ENCODE measurements around the gene ENO4.

Gene ENO4

DNA sequence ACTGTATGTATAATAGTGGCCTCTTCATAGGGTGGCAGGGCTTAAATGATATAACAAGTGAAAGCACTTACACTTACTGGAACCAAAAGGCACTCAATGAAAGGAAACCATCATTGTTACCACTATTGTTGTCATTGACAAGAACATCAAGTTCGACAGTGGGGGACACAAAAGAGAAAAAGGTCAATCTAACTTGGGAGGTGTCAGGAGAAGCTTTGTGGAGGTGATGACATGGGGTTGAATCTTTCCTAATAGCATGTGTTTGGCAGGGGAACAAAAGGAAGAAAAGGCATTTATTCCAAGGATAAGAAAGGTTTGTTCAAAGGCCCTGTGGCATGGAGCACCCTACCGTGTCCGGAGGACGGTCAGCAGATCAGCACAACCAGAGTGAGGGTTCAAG is 18.2 kb upstream of the ENO4 start:
- no peak for DNase-seq (ENCODE audit: low spot score)

DNA sequence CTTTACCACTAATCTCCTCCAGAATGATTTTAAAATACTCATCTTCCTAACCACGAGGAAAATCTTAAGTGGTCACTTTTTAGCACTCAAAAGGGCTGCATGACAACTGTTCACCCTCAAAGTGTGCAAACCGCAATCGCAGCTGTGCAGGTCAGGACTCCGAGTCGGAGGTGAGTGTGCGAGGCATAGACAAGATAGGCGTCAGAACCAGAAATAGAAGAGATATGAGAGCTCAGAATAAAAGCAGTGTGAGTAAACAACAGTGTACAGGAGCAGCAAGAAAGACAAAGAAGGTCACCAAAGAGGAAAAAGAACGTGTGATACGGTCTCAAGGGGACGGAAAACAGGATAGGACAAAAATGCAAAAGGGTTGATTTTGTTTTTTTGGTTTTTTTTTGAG is 17.5 kb upstream of the ENO4 start:
- DNase-seq (ENCODE audit: low spot score), result no peak

DNA sequence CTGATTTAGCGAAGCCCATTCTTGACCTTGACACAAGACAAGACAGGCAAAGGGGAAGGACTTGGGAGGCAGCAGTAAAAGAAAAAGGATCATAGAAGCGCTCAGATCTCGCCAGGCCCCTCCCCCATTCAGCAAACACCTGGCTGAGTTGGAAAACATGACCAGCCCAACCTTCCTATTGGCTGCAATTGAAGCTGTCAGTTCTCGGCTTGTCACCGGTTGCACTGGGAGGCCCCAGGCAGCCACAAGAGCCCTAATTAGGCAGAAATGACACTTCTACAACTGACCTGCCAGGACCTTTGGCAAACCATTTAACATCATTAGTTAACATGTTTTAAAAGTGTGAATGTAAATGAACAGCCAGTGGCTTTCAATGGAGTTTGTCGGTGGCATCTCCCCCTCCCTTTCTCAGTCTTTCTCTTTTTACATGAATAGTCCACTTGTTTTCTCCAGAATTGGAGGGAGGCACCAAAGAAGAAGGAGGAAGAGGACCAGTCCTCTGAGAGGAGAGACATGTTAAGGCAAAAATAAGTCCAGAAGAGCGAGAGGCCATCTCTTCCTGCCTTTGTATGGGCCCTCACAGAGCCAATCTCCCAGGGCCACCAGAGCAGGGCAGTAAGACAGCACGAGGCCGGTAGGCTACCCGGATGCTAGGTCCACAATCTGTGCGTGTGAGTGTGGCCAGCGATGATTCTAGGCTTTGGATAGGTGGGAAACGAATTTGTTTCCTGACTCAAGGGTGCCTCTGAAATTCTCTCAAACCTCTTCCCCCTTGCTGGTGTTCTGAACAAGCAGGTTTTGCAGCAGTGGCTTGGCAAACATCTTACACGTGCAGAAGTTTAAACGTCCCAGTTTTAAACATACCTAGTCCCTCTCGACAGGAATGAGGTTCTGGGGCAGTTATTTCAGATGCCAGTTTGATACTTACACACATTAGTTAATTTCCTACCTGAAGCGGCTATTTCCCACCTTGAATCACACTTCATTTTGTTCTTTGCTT is 15.0 kb upstream of the ENO4 start:
- no peak for DNase-seq (ENCODE audit: low spot score)

DNA sequence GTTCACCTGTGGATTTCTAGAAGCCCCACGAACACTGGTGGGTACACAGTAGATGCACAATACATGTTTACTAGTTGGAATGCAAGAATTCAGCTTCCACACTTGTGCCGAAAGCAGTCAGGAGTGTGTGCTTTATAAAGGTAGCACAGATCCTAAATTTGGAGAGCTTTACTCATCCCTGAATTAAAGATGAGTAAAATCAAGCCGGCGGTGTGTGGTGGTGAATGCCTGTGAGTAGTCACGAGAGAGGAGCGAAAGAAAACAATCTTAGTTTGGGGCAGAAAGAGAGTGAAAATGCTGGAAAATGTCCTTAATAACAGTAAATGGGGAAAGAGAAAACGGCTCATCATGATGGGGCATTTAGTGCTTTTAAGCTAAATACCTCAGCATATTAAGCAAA is 13.6 kb upstream of the ENO4 start:
- DNase-seq (ENCODE audit: low spot score), result no peak

DNA sequence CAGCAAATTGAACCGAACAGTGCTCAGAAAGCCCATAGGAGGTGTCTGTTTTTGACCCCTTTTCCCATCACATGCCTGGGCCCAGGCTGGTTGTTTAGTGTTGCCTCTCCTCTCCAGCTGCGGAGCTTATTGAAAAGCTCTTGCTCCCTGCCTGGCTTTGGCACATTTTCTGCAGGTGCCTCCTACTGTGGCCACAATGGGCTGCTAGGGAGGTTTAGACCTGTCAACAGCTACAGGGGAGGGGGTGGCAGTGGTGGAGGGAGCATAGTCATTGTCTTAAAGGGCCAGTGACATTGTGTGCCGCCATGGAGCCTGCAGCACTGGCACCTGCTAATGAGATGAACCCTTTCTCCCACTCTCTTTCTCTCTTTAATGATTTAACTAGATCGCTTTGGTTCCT is 13.2 kb upstream of the ENO4 start:
- DNase-seq (ENCODE audit: low spot score), result no peak

DNA sequence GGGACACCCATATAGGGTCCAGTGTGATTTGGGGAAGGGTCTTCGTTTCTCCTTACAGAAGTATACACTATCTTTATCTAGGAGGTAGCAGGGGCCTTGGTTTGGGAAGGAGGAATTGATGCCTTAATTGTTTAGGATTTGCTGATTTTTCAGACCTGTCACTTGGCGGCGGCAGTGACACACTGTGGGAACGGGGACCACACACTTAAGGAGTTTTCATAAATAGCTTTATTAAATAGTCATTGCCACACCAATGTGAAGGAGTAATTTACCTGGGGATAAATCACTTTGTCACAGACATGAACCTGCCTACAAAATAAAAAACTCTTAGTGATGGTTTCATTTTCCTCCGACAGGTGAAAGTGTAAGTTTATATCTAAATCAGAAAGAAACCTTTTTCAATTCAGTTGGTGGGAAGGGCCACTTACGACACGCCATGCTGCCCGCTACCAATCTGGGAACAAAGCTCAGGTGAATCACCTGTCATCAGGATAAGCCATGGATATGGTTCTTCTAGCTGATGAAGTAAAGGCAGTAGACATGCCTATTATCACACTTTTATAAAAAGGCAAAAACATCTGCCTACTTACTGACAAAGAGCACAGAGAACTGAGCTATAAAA is 12.3 kb upstream of the ENO4 start:
- DNase-seq (ENCODE audit: low spot score), result no peak

DNA sequence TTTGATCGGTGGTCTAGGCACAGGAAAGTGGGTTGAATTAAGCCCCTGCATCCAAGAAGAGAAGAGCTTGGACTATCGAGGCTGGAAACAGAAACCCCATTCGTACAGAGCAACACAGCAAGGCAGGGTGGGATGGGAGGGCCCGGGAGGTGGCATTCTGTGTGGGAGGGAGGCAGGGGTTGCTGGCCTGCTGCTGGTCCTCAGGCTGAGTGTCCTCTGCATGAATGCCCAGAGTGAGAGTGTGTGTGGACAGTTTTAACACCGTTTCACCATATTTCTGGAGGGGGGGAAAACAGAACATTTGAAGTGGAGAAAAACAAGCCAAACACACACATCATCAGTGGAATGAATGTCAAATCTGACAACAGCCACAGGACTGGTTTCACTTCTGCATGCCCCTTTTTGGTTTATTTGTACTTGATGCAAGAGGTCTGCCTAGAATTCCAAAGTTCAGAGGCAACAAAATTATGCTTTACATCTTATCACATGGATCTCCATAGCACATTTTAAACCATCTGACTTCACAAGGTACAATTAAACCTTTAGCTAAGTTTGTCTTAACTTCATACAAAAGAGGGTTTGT is 11.1 kb upstream of the ENO4 start:
- no peak for DNase-seq (ENCODE audit: low spot score)

DNA sequence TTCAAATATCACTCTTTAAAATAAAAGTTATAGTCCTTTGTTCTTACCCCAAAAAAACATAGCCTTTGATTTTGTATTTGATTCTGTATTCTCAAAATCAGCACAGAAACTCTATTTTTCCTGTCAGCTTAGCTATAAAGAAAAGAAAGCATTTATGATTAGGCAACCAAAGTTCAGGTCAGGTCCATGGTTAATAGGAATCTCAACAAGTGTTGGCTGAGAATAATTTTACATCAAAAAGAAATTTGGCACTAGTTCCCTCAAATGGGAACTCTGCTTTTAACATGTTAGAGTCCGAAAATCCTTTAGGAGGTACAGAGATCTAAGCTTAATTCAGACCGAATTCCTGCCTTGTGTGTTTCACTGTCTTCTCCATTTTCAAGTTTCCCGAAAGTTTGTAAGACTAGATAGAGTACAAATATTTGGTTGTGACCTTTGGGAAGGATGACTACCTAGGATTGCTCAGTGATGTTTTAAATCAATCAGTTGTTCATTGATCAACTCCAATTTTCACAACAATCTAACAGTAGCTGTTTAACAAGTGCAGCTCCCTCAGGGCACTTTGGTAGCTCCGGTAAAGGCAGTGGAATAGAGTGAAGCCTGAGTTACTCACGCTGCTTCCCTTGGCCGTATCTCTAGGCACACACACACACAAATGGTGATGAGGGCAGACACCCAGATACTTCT is 8.8 kb upstream of the ENO4 start:
- DNase-seq (ENCODE audit: low spot score), result no peak

DNA sequence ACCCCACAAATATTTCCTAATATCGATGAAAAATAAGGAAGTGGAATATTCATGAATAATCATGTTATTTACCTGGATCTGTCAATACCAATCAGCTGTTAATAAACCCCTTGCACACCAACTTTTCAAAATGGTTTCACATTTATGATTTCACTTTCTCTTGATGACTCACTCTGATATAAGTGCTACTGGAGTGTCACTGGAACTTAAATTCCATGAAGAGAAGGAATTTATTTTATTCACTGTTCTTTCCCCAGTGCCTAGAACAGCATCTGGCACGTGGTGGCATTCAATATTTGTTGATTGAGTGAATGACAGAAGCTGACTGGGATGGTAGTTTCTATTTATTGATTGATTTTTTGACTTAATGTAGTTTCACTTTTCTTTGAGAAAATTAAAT is 3.5 kb upstream of the ENO4 start:
- no peak for DNase-seq (ENCODE audit: low spot score)

DNA sequence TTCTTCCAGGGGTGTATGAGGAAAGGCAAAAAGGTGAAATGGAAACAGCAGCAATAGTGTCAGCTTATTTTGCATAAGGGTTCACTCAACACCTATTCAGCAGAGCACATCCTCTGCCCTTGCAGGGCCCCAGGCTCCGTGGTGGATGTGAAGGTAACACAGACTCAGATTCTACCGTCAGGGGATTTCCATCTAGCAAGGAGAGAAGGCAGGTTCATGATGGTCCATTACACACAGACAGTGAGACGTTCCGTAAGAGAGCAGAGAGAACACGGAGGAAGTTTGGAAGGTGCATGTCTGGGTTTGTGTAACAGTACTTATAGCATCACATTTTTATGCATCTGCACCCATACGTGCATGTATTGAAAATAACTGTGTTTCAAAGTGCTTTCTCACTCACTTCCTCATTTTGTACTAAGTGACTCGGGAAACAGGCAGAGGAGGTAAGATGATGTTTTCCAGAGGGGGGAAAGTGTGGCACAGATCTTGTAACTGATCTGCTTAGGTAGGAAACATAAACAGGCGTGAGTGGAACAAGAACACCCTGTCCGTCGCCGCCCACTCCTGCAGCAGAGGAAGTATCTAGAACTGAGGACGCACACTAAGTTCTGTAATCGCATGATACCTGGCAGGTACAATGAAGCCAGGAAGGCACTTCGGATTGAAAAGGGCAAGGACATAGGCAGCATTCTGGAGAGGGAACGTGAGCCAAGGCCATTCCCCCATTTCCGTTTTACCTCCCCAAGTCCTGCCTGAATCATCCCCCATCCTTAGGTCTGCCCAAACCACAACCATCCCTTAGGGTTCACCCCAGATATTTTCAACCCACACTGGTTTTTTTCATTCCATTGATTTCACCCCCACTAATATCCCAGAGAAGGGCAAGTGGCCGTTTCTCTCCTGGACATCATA is 1.0 kb upstream of the ENO4 start:
- peak; percentile 36 for DNase-seq (ENCODE audit: low spot score)

DNA sequence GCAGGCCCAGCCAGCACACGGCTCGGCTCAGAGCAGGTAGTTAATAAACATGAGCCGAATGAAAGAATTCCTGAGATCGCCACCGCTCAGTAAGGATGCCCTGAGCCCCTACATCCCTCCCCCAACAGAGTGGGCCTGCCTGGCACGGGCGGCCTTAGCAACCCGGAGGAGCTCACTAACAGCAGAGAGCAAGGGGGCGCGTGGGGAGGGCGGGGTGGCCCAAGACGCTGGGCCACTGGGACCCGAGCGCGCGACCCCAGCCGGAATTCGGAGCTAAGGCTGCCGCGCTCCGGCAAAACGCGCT is 403 bp upstream of the ENO4 start:
- DNase-seq (ENCODE audit: low spot score), result no peak

DNA sequence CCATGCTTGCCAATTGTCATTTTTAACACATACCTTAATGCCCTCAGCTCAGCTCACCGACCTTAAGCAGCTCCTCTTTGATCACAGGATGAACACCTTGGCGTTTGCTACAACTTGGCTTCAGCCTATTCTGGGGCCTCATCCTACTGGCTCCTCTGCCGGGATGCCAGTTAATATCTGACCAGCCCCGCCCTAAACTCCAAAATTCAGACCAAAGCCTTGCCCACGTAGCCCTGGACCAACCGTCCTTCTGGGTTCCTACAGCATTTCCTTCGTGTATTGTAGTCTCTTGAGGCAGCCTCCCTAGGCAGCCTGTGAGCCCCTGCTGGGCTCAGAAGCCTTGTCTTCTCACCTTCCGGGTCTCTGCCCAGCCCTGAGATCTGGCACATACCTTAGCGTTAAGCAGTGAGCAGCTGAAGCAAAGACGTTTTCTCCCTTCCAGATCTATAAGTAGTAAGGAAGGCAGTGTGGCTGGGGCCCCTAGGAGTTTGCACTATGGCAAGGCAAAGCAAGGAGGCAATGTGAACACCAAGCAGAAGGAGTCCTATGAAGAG is 836 bp downstream of the ENO4 start:
- DNase-seq (ENCODE audit: low spot score), result no peak

DNA sequence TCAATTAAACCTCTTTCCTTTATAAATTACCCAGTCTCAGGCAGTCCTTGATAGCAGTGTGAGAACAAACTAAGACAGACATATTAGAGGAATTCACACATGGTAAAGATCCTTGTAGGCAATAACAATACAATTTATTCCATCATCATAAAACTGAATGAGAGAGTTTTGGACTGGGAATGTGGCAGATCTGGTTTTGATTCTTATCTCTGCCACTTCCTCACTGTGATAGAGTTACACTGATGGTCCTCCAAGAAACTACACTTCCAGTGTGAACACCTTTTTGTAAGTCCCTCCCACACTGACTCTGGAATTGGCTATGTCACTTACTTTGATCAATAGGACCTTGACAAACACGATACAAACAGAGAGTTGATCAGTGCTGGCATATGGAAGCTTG is 2.9 kb downstream of the ENO4 start:
- no peak for DNase-seq (ENCODE audit: low spot score)

DNA sequence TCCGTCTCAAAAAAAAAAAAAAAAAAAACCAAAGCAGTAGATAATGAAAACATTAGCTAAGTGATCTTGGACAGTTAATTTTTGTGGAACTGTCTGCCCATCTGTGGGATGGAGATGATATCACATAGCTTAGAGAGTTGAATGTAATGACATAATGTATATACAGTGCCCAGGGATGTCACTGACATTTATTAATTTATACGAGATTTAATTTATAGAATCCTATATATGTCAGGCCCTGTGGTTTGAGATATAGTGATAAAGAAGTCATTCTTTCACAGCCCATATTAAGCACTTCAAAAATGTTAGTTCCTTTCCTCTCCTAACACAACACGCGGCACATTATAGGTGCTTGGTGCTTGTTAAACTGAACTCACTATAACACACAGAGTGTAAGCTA is 4.0 kb downstream of the ENO4 start:
- DNase-seq (ENCODE audit: low spot score), result no peak

DNA sequence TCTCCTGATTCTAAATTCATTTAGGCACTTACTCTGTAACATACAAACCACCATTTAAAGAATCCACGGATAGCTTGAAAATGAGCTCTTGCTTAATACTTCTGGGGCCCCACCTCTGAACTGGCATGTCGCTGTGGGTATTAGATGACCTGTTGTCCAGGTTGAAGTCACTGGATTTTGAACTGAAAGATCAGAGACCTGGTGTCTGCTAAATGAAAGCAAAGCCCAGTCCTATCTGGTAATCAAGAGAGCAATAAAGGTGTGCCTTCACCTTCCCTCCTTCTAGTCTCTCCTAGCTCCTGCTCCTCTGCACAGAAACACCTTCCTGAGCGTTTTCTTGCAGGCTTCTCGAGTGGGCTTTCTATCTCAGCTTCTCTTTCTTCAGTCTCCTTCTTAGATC is 4.4 kb downstream of the ENO4 start:
- DNase-seq (ENCODE audit: low spot score), result no peak

DNA sequence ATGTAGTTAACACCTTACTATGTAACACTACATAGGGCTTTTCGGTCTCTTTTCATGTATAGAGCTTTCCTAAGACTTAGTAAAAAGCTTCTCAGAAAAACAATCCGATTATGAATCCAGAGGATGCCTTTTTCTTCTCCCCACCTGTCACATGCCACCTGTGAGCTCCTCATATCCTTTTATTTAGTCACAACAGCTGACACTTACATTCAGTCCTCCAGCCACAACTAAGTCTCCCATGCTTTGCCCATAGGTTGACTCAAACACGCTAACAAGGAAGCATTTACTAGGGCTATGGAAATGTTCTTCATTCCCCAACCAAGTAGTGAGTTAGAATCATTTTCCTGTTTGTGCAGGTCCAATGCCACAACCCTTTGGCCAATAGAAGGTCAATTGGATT is 7.9 kb downstream of the ENO4 start:
- no peak for DNase-seq (ENCODE audit: low spot score)

DNA sequence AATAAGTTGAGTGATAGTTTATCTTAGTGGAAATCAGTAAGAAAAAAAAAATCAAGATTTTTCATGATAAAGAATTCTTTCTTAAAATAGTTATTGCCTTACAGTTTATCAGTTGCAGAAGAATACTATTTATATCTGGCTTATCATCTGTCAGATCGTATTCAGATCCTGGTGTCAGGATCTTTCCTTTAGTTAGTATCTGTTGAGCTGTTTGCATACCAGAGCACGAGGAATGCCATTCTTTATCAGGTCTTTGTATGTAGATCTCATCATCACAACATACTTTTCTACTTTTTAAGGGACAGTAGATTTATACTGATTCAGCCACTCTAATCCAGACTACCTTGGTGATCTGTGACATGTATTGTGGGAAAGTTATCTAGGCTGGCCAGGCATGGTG is 12.5 kb downstream of the ENO4 start:
- no peak for DNase-seq (ENCODE audit: low spot score)

DNA sequence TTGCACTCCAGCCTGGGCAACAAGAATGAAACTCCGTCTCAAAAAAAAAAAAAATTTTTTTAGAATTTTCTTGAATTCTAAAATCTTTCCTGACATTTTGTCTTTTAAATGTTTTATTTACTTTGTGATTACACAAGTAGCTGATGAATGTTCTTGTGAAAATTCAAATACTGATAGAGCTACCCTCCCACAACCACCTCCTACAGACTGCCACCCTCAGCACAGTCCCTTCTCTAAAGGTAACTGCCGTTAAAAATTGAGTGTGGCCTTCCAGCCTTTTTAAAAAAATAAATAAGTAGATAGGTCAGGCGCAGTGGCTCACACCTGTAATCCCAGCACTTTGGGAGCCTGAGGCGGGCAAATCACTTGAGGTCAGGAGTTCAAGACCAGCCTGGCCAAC is 15.1 kb downstream of the ENO4 start:
- DNase-seq (ENCODE audit: low spot score), result no peak

DNA sequence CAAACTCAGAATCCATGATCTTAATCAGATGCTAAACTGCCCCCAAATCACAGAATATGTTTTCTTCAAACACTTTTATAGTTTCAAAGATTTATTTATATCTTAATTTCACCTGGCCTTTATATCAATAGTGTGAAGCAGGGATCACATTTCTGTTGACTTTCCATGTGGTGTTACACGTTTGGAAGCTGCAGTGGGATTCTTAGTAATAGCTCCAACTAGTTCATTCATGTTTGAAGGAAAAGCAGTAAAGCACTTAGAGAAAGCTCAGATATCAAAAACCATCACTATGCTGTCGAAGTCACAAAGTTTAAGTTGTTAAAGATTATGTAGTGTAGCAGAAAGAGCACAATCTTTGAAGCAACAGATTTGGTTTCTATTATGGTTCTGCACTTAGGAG is 16.8 kb downstream of the ENO4 start:
- no peak for DNase-seq (ENCODE audit: low spot score)

DNA sequence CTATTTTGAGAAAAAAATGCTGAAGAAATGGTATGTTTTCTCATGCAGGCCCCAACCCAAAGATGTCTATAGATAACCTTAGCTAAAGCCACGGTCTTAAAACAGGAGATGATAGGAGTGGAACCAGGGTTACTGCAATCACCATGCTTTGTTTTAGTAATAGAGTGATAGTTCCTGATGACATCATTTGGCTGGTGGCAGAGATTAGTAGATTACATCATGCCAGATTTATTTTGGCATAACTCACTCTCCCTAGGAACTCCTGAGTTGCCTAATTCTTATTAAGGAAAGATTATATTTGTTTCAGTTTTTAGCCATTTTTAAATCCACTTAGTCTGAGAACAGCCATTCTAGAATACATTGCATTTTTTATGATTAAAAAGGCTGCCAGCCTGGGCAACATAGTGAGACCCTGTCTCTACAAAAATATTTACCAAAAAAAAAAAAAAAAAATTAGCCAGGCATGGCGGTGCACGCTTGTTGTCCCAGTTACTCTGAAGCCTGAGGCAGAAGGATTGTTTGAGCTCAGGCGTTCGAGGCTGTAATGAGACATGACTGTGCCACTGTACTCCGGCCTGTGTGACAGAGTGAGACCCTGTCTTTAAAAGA is 17.8 kb downstream of the ENO4 start:
- DNase-seq (ENCODE audit: low spot score), result no peak

DNA sequence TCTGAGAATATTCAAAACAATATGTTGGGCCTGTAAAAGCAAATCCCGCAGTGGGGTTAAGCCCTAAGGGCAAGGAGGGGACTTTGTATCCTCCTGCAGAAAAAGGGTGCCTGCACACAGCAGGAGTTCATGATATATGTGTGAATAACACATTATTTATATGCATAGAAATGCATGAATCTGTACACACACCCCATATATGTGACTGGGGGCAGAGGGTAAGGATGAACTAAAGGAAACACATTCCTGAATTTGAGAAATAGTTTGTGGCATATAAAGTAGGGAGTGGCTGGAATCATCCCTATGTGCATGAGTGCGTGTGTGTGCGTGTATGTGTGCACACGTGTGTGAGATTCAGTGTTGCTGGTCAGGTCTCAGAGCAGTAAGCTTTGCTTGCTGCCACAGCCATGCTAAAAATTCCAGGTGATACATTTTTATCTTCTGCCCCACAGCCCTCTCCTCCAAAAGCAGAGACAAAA is 18.9 kb downstream of the ENO4 start:
- DNase-seq (ENCODE audit: low spot score), result no peak

Data from CD4-positive, alpha-beta T cell treated with Interleukin-2 at 100 ng/mL for 4 hours (primary cell).